ENCODE results near the gene C1S.

The C1S gene

DNA sequence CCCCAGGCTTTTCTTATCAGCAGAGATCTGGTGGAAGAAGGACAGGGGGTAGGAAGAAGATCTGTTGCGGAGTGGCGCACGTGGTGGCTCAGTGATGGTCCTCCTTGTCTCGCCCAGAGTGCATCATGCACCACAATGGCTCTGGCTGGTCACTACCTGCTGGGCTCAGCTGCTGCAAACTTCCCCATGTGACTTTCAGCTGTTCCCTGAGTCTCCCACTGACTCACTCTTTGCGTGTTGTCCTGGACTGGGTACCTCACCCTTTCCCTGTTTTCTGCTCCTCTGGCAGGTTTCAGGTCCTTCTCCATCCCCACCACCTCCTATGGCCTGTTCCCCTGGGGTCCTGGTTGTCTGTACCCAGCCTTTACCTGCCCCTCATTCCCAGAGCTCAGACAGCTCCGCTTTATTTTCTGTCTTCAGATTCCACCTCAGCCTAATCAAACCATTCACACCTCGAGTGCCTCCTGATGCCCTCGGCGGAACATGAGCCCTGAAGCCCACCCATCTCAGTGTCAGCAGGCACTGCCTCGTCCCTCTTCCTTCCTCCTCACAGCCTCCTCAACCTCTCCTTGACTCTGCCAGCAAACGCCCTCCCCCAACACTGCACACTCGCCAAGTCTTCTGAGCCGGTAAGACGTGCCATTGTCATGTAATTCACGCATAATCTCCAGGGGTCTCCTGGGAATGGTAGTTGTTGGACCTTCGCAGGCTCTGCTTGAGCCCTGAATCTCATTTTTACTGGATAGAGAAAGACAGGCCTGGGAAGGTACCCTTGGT lies 29.9 kb downstream of the C1S start:
- TF ChIP-seq, protein P1, sequence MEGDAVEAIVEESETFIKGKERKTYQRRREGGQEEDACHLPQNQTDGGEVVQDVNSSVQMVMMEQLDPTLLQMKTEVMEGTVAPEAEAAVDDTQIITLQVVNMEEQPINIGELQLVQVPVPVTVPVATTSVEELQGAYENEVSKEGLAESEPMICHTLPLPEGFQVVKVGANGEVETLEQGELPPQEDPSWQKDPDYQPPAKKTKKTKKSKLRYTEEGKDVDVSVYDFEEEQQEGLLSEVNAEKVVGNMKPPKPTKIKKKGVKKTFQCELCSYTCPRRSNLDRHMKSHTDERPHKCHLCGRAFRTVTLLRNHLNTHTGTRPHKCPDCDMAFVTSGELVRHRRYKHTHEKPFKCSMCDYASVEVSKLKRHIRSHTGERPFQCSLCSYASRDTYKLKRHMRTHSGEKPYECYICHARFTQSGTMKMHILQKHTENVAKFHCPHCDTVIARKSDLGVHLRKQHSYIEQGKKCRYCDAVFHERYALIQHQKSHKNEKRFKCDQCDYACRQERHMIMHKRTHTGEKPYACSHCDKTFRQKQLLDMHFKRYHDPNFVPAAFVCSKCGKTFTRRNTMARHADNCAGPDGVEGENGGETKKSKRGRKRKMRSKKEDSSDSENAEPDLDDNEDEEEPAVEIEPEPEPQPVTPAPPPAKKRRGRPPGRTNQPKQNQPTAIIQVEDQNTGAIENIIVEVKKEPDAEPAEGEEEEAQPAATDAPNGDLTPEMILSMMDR (IDR thresholded peaks at IDR 0.05; ENCODE audit: low read length, missing control alignments), result no peak
- H3K4me3 ChIP-seq (replicated peaks; ENCODE audit: low read depth, low read length), result peak overlapping the region; percentile 84
- DNase-seq (ENCODE audit: low read depth), result peak; percentile 24

GRCh38 chr12:7091171-7091570 lies 30.7 kb downstream of the C1S start:
- DNase-seq (ENCODE audit: low read depth), result no peak
- peak overlapping the region; percentile 84 for H3K4me3 ChIP-seq (replicated peaks; ENCODE audit: low read depth, low read length)
- TF ChIP-seq, protein P1 (IDR thresholded peaks at IDR 0.05; ENCODE audit: low read length, missing control alignments), result no peak

DNA sequence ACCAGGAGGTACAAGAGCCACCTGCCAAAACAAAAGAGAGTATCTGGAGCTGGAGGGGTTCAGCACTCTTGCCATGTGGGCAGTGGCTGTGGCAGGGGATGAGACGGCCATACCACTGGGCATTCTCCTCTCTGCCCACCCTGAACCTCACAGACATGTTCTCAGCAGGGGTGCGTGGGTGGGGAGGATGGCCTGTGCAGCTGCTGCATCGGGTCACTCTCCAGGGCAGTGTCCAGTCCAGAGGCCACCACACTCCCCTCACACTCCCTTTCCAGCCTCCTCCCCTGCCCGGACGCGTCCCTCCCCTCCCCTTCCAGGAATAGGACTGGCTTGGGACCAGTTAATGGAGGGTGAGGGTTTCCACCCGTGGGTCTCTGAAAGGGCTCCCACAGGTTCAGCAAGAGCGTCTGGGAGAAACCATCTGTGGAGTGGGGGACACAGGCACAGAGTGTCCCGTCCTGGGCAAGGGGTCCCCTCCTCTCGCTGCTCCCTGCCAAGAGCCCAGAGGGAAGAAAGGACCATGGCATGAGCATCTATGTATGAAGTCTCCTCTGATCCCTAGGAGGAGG lies 31.2 kb downstream of the C1S start:
- H3K4me3 ChIP-seq (replicated peaks; ENCODE audit: low read depth, low read length), result peak overlapping the region; percentile 84
- TF ChIP-seq, protein P1 (IDR thresholded peaks at IDR 0.05; ENCODE audit: low read length, missing control alignments), result no peak
- DNase-seq (ENCODE audit: low read depth), result peak; percentile 38

DNA sequence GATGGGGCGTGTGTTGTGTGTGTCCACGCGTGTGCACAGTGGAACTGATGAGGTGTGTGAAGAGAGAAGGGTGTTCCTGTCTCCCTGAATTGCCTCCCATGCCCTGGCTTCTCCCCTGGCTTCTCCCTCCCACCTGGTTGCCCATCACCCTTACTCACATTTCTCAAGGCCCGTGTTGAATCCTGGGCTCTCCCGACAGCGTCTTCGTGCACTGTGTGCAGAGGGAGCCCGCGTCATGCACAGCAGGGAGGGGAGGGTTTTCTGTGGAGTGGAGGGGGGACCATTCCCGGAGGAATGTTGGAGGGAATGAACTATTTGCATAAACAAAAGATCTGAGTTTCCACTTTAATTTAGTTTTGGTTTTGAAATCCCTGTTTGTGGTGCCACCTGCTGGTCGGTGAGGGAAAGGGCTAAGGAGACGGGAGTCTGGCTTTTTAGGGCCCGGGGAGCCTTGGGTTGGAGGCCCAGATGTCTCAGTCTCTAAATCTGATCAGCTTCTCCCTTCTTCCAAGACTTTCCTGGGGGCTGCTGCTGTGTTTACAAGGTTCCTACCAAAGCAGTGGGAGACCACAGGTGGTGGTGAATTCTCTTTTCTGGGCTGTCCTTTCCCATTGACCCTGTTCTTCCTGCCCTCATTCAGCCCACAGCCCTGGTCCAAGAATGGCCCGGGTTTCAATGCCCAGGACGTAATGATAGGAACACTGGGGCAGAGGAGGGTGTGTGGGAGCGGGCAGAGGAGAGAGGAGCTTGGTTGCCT lies 31.9 kb downstream of the C1S start, which contains the start of gene C1R:
Gene C1R, minus strand, starts transcription at position 217 of the 757 bp plus-strand sequence. Its CDS starts 57 bp downstream, at position 160.
- peak within 1 kb of the TSS; percentile 84 for H3K4me3 ChIP-seq (replicated peaks; ENCODE audit: low read depth, low read length)
- DNase-seq (ENCODE audit: low read depth), result peak; percentile 95
- TF ChIP-seq, protein P1 (IDR thresholded peaks at IDR 0.05; ENCODE audit: low read length, missing control alignments), result peak; percentile 86

GRCh38 chr12:7092986-7093460 lies 32.5 kb downstream of the C1S start:
- TF ChIP-seq, protein P1 (IDR thresholded peaks at IDR 0.05; ENCODE audit: low read length, missing control alignments), result no peak
- DNase-seq (ENCODE audit: low read depth), result no peak
- H3K4me3 ChIP-seq (replicated peaks; ENCODE audit: low read depth, low read length), result no peak overlapping the region

- H3K4me3 ChIP-seq (replicated peaks; ENCODE audit: low read depth, low read length), result no peak overlapping the region
- no peak for DNase-seq (ENCODE audit: low read depth)
- TF ChIP-seq, protein P1 (IDR thresholded peaks at IDR 0.05; ENCODE audit: low read length, missing control alignments), result no peak
Measured at GRCh38 chr12:7093486-7093885, 33.0 kb downstream of the C1S start.
